SK-N-MC (cell line): ENCODE data around the gene RNF150.

Experiments used
- EZH2 ChIP-seq: fragments of 200-600 bp; sonication (generic); IDR thresholded peaks from one replicate; pipeline ENCODE4 v1.6.1; 2017; ENCODE audit warnings: antibody characterized with exemption
- FOXP2 ChIP-seq: optimal IDR thresholded peaks from 2 replicates; pipeline ENCODE3; 2011; ENCODE audit warnings: mild to moderate bottlenecking, moderate library complexity; ENCODE audit not compliant: insufficient read depth; ENCODE audit errors: extremely low read length, control extremely low read depth
- POLR2AphosphoS5 ChIP-seq: IDR thresholded peaks from 2 replicates; pipeline ENCODE4 v1.6.1; 2012; ENCODE audit warnings: mild to moderate bottlenecking, low read depth, low read length, borderline replicate concordance

DNA sequence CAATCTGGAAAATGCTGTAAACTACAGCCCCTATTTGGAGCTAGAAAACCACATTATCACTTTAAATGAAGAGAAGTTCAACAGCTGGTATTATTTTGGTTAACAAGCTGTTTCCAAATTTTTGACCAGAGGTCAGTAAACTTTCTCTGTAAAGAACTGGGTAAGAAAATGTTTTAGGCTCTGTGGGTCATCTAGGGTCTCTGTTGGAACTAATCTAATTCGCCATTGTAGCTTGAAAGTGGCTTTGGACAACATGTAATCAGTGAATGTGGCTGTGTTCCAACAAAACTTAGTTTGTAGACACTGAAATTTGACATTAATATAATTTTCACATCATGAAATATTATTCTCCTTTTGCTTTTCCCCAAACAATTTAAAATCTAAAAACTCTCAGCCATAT lies 25.8 kb upstream of the RNF150 start:
- TF ChIP-seq EZH2 (no peak), POLR2AphosphoS5 (no peak), FOXP2 (no peak)
